GM21515 (cell line): ENCODE measurements around the gene FRMD4A.

Experiments
- ATAC-seq: cut with Tn5 transposase; IDR thresholded peaks from one replicate; pipeline ENCODE4 v1.9.1; 2021; ENCODE audit not compliant: unreplicated experiment

Gene FRMD4A

GRCh38 chr10:13712837-13713581, 617.7 kb downstream of the FRMD4A start:
- ATAC-seq = peak; percentile 75

GRCh38 chr10:13712476-13712836, 618.3 kb downstream of the FRMD4A start:
- ATAC-seq = no peak

GRCh38 chr10:13711291-13711690, 619.4 kb downstream of the FRMD4A start:
- ATAC-seq = no peak

GRCh38 chr10:13709931-13710650, 620.6 kb downstream of the FRMD4A start:
- no peak for ATAC-seq

DNA sequence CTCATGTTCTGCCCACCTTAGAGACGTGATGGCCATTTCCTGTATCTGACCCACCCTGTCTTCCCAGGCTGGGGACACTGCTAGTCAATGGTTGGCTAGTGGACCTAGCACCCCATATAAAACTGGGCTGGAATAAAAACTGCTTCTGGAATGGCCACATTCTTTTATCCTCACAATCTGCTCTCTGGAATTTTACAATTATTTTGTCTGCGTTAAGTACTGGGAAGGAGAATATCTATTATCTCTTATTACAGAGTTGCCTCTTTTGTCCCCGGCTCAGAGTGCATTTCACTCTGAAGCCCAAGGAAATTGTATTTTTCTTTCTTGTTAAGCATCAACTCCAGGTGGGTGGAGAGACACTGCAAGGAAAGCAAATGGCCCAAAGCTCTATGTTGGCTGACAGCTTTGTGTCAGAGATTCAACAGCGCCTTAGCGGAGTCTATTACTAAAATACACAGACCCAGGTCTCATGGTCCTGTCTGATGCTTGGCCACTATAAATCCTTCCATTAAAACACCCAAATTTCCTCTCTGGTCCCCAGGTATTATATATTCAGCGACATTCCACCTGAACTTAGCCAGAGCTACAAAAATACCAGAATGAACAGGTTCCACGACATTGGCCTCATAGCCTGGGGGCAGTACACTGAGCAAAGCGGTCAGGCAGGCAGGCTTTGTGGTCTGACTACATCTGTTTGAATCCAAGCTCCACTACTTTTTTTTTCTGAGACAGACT, 622.3 kb downstream of the FRMD4A start:
- no peak for ATAC-seq

GRCh38 chr10:13707156-13707881, 623.4 kb downstream of the FRMD4A start:
- no peak for ATAC-seq

DNA sequence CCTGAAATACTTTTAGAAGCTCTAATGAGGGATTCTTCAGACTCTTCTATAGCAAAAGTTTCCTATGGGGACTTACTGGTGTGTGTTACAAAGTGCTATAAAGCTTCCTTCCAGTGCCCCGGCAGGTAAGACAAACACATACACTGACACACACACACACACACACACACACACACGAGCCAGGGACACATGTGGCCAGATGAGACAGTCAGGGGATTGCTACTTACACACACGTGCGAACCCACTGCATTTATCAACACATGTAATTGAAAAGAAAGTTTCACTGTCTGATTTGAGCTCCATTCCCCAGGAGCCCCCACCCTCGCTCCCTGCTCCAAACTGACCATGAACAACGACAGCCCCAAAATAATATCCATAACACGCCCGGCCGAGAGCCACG, 624.1 kb downstream of the FRMD4A start:
- ATAC-seq = no peak

- no peak for ATAC-seq
Observed at GRCh38 chr10:13706175-13706574, 624.5 kb downstream of the FRMD4A start.

DNA sequence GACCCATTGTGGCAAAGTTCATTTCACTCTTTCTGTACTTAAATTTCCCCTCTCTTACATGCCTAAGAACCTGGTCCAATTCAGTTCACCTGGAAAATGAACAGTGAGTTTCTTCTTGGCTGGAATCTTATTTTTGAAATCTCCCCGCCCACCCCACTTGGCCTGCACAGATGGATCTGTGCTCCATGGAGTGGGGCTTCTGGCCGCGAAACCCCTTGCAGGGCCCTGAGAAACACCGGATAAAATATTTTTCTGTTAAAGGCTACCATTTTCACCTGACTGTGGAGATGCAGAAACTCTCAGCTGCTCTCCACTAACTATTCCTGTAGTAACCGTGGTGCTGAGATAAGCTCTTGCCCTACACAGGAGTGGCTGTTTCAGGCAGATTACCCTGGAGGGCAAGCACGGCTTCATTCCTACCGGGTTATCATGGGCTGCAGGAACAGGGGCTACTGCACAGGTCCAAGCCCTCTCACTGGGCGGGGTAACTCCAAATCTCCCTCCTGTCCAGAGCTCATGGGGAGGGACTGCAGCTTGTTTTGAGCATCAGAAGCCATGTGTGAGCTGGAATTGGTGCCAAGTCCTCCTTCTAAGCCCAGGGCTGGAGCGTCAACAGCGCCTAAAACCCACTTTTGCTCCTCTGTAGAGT, 625.1 kb downstream of the FRMD4A start:
- ATAC-seq = no peak

- no peak for ATAC-seq
Observed at GRCh38 chr10:13704964-13705363, 625.8 kb downstream of the FRMD4A start.

DNA sequence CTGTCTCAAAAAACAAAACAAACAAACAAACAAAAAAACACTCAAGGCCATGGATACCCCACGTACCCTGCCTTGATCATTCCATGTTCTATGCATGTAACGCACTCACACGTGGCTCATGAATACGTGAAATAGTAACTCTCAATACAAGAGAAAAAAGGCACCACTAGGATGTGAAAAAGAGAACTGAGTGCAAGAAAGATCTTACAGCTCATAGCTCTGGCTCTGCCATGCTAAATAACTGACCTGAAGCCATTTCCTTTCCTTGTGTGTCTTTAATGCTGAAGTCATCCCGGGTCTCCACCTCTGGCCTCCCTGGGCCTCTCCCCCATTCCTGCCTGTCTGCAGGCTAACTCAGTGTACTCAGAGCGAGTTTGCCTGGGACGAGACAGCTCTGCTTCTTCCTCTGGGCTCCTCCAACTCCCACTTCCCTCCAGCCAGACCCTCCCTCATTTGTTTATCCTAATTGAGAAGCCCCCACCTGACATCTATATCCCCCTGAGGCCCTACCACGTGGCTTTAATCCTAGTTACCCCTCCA, 626.7 kb downstream of the FRMD4A start:
- ATAC-seq = no peak

GRCh38 chr10:13703101-13703818, 627.5 kb downstream of the FRMD4A start:
- no peak for ATAC-seq

- ATAC-seq = no peak
Observed at GRCh38 chr10:13701157-13701919, 629.4 kb downstream of the FRMD4A start.

GRCh38 chr10:13700473-13701144, 630.1 kb downstream of the FRMD4A start:
- no peak for ATAC-seq

DNA sequence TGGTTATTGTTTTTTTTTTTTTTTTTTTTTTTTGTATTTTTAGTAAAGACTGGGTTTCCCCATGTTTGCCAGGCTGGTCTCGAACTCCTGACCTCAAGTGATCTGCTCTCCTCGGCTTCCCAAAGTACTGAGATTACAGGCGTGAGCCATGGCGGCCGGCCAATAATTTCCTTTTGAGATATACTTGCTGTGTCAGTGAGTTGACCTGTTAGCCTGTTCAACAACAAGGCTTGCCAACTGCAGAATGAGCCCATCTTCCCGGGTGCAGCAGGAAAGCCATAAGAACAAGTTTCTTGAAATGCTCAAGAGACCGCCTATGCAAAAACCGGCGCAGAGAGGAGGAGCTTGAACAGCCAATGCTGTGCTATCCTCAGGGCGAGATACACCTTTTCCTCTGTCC, 631.5 kb downstream of the FRMD4A start:
- ATAC-seq = no peak

DNA sequence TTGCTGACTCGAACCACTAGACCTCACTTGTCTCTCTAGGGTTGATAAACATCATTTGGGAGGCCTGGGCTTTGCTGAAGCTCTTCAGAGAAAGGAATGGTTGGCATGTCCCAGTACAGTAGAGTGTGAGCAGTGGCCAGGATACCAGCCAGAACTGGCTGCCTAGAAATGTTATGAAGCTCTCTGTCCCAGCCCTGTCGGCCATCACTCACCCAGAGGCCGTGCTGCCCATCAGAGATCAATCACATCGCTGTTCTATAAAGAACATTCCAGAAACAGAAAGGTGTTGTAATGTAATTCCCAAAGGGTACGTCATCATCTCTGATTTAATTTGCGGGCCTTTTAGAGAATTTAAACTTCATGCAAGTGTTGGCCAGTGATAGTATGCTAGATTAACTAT, 632.5 kb downstream of the FRMD4A start:
- no peak for ATAC-seq

- no peak for ATAC-seq
Observed at GRCh38 chr10:13696071-13696470, 634.7 kb downstream of the FRMD4A start.

DNA sequence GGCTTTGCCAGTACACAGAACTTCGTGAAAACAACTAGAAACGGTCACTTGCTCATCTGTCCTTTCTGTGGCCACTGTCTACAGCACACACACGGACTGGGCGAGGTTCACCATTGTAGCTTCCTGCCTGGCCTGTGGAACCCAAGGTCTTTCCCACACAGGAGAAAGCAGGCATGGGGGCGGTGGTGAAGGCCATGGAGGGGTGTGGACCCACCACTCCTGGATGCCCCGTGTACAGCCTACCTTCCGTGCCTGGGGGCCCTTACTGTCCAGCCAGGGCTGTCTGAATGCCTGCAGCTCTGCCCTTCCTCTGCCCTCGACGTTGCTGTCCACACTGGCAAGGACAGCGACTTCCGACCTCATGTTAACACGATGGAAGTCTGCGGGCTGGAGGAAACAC, 635.1 kb downstream of the FRMD4A start:
- no peak for ATAC-seq
